Thyroid gland (tissue), 4 donors: ENCODE measurements around the gene HOXB3. TPM values are rescaled to one million over a fixed set of nuclear protein-coding genes. Genes with fewer than 3 reads are reported as not detected.

Experiments used
- DNase-seq, 2 donors: peaks; one replicate each; pipeline ENCODE4 v3.0.0-alpha.2; 2019
- H3K27ac ChIP-seq, 3 donors: fragments of 200-600 bp; sonication (generic); 1 replicate in 2 of 3; 2 replicates in 1 of 3; pipeline ENCODE4 v1.5.1; 2016 to 2019; ENCODE audit warnings: mild to moderate bottlenecking in 1 of 3, moderate library complexity in 1 of 3
- H3K27me3 ChIP-seq: fragments of 200-600 bp; sonication (generic); one replicate; pipeline ENCODE4 v1.5.1; 2019
- H3K36me3 ChIP-seq, 2 donors: fragments of 200-600 bp; sonication (generic); one replicate each; pipeline ENCODE4 v1.5.1; 2016 to 2019
- H3K4me1 ChIP-seq, 2 donors: fragments of 200-600 bp; sonication (generic); one replicate each; pipeline ENCODE4 v1.5.1; 2017 to 2019
- H3K4me3 ChIP-seq, 3 donors: fragments of 200-600 bp; sonication (generic); replicated peaks in 1 of 3; 1 replicate in 2 of 3; 2 replicates in 1 of 3; pipeline ENCODE4 v1.5.1; 2016; ENCODE audit warnings: mild to moderate bottlenecking in 1 of 3
- H3K9me3 ChIP-seq: fragments of 200-600 bp; sonication (generic); one replicate; pipeline ENCODE4 v1.5.1; 2017
- POLR2A ChIP-seq, 2 donors: fragments of 450-650 bp; IDR thresholded peaks; one replicate each; pipeline ENCODE4 v1.6.1; 2017; ENCODE audit warnings: antibody characterized with exemption in 2 of 2, mild to moderate bottlenecking in 2 of 2, moderate library complexity in 1 of 2
- WGBS, 2 donors: methylation state at CpG; one replicate each; pipeline ENCODE4 v1.1.5; 2017; 5-methylcytosine and 5-hydroxymethylcytosine counted together
- intact Hi-C: fragments of 100-400 bp; cut with DNase I; formaldehyde crosslinking; loops from one replicate; pipeline ENCODE4 v1.15.1; 2023
- total RNA-seq, 4 donors: library from RNA; depleted of rRNA; stranded (reverse); fragments of >200 nt; gene quantifications; one replicate each; pipeline ENCODE4 v1.2.3, GENCODE V29; 2016
- TF ChIP-seq, protein P1 (sequence below), 6 experiments: fragments of 200-600 bp in 3 of 6; fragments of 450-650 bp in 3 of 6; sonication (generic) in 3 of 6; IDR thresholded peaks; one replicate each; pipeline ENCODE4 v1.5.1; 2016 to 2019; ENCODE audit warnings: antibody characterized with exemption in 6 of 6, mild to moderate bottlenecking in 2 of 6, inconsistent platforms in 1 of 6, moderate library complexity in 1 of 6

The HOXB3 gene
- total RNA-seq, 4 donors from 2014 or later = 1.5 to 6.7 (median 4.3) TPM

DNA sequence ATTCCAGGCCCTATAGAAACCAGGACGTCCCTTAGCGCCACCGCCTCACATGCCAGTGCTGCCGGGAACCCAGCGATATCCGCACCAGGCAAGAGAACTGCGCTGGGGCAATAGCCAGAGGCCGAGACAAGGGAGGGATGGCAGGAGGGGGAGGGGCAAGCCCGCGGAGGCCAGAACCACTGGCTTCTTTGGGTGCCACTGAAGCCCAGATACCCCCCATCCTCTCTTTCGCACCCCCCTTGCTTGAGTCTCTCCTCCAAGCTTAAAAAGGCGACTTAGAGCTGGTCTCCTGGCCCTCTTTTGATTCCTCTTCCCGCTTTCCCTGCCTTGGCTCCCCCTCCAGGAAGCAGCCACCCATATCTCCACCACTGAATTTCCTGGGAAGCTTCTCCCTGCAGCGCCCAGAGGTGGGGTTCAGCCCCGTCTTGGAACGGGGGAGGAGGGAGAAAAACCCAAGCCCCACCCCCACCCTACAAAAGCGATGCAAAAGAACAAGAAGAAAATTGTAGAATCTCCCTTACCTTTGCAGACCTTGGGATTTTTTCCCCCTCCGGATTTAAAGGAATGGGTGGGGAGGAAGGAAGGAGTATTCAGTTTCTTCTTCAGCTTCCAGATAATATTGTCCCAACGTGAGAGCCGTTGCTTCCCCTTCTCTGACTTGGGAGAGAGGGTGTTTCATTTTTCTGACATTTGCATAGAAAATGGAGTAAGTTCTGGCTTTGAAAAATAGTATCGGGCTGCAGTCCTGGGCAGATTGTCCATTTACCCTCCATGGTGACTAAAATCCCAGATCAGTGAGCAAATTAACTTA is 14.1 kb upstream of the HOXB3 start:
- Histone ChIP-seq H3K4me3 (no peak overlapping the region), H3K4me1 (peaks cover 0 to 8% of the 10 kb centered on the region in 2 donors), H3K27me3 (peaks cover 60% of the 10 kb centered on the region), H3K36me3 (no peaks in the 10 kb centered on the region), H3K27ac (no peak overlapping the region), H3K9me3 (no peaks in the 10 kb centered on the region)
- WGBS, 2 donors = 9 to 10% methylated on average over 21 of the region's 21 CpGs
- no peak for TF ChIP-seq POLR2A (IDR thresholded peaks at IDR 0.05)
- TF ChIP-seq, protein P1, sequence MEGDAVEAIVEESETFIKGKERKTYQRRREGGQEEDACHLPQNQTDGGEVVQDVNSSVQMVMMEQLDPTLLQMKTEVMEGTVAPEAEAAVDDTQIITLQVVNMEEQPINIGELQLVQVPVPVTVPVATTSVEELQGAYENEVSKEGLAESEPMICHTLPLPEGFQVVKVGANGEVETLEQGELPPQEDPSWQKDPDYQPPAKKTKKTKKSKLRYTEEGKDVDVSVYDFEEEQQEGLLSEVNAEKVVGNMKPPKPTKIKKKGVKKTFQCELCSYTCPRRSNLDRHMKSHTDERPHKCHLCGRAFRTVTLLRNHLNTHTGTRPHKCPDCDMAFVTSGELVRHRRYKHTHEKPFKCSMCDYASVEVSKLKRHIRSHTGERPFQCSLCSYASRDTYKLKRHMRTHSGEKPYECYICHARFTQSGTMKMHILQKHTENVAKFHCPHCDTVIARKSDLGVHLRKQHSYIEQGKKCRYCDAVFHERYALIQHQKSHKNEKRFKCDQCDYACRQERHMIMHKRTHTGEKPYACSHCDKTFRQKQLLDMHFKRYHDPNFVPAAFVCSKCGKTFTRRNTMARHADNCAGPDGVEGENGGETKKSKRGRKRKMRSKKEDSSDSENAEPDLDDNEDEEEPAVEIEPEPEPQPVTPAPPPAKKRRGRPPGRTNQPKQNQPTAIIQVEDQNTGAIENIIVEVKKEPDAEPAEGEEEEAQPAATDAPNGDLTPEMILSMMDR (IDR thresholded peaks at IDR 0.05) = no peak
- intact Hi-C loops = no loop called here
- no peak for DNase-seq

DNA sequence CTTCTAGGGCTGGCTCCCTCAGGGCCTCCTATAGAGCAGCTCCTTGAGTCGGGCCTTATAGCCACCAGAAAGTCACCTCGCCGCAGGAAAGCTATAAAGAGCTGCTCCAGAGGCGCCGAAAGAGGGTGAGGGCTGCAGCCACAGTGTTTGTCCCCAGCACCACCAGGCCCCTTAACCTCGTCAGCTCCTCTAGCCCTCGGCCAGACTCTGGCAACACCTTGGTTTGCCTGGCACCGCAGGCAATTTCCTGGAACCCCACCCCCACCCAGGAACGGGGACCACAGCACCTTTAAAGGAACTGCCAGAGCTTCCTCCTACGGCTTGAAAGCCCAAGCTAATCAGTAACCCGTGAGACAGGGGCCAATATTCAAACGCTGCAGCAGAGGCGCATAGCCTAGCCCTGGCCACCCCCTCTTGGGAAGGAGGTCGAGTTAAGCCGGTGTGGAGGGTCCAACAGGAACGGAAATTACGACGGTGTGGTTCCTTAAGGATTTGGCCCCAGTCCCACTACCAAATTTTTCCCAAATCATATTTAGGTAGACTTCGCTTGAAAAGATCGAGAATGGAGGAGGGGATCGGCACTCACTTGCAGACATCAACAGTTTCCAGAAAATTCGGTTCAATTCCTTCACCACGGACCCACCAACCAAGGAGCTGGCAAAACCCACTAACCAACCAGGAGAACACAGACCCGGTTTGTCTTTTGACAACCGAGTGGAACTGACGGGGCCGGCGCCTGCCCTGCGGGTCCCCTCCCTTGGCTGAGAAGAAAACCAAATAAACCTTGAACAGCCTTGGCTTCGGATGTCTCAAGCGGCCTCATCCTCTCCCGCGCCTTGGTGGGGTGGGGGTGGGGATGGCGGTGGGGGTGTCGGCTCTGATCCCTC is 11.7 kb upstream of the HOXB3 start:
- H3K27me3 ChIP-seq = peaks cover 79% of the 10 kb centered on the region
- no peak for DNase-seq
- intact Hi-C loops = no loop called here

DNA sequence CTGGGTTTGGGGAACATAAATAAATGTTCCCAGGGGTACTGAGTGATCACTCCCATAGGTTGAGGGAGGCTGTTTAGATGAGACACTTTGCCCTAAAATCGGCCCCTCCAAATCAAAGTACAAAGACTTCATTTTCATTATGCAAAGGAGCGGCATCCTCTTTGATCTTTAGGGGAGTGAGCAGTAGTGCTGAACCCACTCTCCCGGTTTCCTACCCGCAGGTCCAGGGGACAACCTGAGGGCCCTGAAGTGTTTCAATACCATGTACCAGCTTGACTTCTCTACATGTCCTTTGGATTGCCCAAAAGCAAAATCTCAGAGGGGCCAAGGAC is 11.1 kb upstream of the HOXB3 start:
- H3K27ac ChIP-seq = no peak overlapping the region
- WGBS, 2 donors = 18 to 19% methylated on average over 4 of the region's 4 CpGs
- TF ChIP-seq, protein P1 (IDR thresholded peaks at IDR 0.05) = no peak
- no peak for TF ChIP-seq POLR2A (IDR thresholded peaks at IDR 0.05)
- H3K9me3 ChIP-seq = no peaks in the 10 kb centered on the region
- peaks cover 79% of the 10 kb centered on the region for H3K27me3 ChIP-seq
- no peak overlapping the region for H3K4me3 ChIP-seq
- DNase-seq = no peak
- peaks cover 5 to 20% of the 10 kb centered on the region in 2 donors for H3K4me1 ChIP-seq
- no peaks in the 10 kb centered on the region for H3K36me3 ChIP-seq
- intact Hi-C loops = no loop called here

More for the DNA sequence above, 11.7 kb upstream of the HOXB3 start:
- no peak overlapping the region for H3K4me3 ChIP-seq
- no peaks in the 10 kb centered on the region for H3K36me3 ChIP-seq
- peaks cover 5 to 17% of the 10 kb centered on the region in 2 donors for H3K4me1 ChIP-seq
- no peak overlapping the region for H3K27ac ChIP-seq
- no peaks in the 10 kb centered on the region for H3K9me3 ChIP-seq
- TF ChIP-seq POLR2A (IDR thresholded peaks at IDR 0.05) = no peak
- TF ChIP-seq, protein P1 (IDR thresholded peaks at IDR 0.05) = no peak
- 10 to 11% methylated on average over 32 to 35 of the region's 35 CpGs for WGBS, 2 donors

DNA sequence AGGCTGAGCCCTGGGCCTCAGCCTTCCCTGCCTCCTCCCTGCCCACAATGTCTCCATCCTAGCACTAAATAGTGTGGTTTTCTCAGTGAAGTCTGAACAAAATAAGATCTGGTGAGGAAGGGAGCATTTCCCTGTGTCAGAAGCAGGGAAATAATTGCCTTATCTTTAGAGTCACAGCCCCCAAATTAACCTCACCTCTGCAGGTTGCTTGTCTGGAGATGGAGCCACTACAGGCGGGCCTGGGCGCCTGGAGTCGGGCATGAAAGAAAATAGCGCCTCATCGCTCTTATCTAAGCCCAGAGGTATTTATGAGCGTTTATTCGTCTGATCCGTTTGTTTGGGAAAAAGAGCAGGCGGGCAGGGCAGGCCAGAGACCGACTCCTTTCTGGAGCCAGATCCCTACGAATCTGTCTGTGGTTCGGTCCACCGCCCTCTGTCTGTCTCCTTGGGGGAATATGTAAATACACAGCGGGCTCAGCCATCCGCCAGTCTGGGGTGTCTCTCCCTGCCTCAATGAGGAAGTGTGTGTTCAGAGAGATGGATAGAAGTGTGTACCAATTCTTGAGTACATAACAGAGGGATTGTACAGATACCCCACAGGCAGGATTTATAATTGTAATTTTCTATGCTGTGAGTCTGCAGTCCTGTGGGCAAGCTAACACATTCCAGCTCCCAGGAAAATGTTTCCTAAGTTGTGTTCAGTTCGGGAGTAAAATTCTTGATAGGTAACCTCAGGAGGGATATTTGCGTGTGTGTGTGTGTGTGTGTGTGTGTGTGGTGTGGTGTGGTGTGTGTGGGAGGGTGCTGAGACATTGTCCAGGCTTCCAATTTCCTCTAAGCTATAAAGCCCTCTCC is 10.4 kb upstream of the HOXB3 start:
- DNase-seq = no peak
- TF ChIP-seq, protein P1 (IDR thresholded peaks at IDR 0.05) = no peak
- TF ChIP-seq POLR2A (IDR thresholded peaks at IDR 0.05) = no peak
- Histone ChIP-seq H3K9me3 (no peaks in the 10 kb centered on the region), H3K4me3 (no peak overlapping the region), H3K27me3 (peaks cover 79% of the 10 kb centered on the region), H3K36me3 (no peaks in the 10 kb centered on the region), H3K4me1 (peaks cover 5 to 22% of the 10 kb centered on the region in 2 donors), H3K27ac (no peak overlapping the region)
- 37 to 51% methylated on average over 17 of the region's 17 CpGs for WGBS, 2 donors
- intact Hi-C loops = no loop called here
